Endothelial cell of umbilical vein (primary cell): Measurements from ENCODE around the gene DNAJC28. TPM values are rescaled to one million over a fixed set of nuclear protein-coding genes. Genes with fewer than 3 reads are reported as not detected.

Source experiments
- BruUV-seq: library from RNA; stranded (reverse); fragments of 400-500 nt; replicated peaks from 2 replicates; lab custom pipeline; 2021; lab: Mats Ljungman, UMichigan
- CTCF ChIA-PET: fragments of 300-600, 350-600 bp; sonication (Branson Sonifier 250); formaldehyde crosslinking; loops from one replicate; lab custom pipeline; 2021; ENCODE audit warnings: antibody characterized with exemption, inconsistent platforms; lab: Charles Lee
- POLR2A ChIA-PET: fragments of 300-600, 350-600 bp; sonication (Branson Sonifier 250); formaldehyde crosslinking; loops from one replicate; lab custom pipeline; 2021; ENCODE audit warnings: antibody characterized with exemption, inconsistent platforms; lab: Charles Lee
- DNase-seq: peaks from one replicate; pipeline ENCODE4 v3.0.0-alpha.2; 2011; ENCODE audit warnings: low read depth, low spot score
- FAIRE-seq: peaks from 2 replicates; lab custom pipeline; 2011; peaks lifted over from hg19 to GRCh38; lab: Jason Lieb, UNC
- H2AFZ ChIP-seq: 2 replicates; pipeline ENCODE4 v1.6.0; 2012; ENCODE audit warnings: low read depth, low read length, control low read depth, inconsistent platforms
- H3K27ac ChIP-seq: 2 replicates; pipeline ENCODE4 v1.5.1; 2011; ENCODE audit warnings: low read depth, mild to moderate bottlenecking, control low read depth, low read length, moderate library complexity; ENCODE audit not compliant: insufficient read depth
- H3K27me3 ChIP-seq, 2 experiments: 2 replicates each; pipeline versions ENCODE4 v1.6.0 to v1.6.1; 2011; ENCODE audit warnings: low read length in 2 of 2, mixed read lengths in 1 of 2; ENCODE audit not compliant: control insufficient read depth in 2 of 2, insufficient read depth in 2 of 2
- H3K36me3 ChIP-seq, 2 experiments: 2 replicates in 1 of 2; 3 replicates in 1 of 2; pipeline ENCODE4 v1.5.1; 2011; ENCODE audit warnings: low read length in 2 of 2, mild to moderate bottlenecking in 1 of 2, moderate library complexity in 1 of 2; ENCODE audit not compliant: control insufficient read depth in 2 of 2, insufficient read depth in 2 of 2; ENCODE audit errors: extremely low read depth in 1 of 2
- H3K4me1 ChIP-seq: 3 replicates; pipeline ENCODE4 v1.5.1; 2011; ENCODE audit warnings: mild to moderate bottlenecking, low read length; ENCODE audit not compliant: control insufficient read depth, insufficient read depth; ENCODE audit errors: extremely low read depth
- H3K4me2 ChIP-seq: 2 replicates; pipeline ENCODE4 v1.6.1; 2011; ENCODE audit warnings: low read length, control low read depth, mixed read lengths; ENCODE audit not compliant: insufficient read depth
- H3K4me3 ChIP-seq, 3 experiments: fragments of 200-600 bp in 1 of 3; sonication (generic), shearing (Covaris generic) in 1 of 3; replicated peaks in 1 of 3; 2 replicates each; pipeline ENCODE4 v1.5.1; 2011 to 2016; ENCODE audit warnings: control low read depth in 3 of 3, low read length in 3 of 3, mild to moderate bottlenecking in 2 of 3, inconsistent platforms in 1 of 3, low read depth in 1 of 3, moderate library complexity in 1 of 3; ENCODE audit not compliant: insufficient read depth in 1 of 3
- H3K79me2 ChIP-seq: 2 replicates; pipeline ENCODE4 v1.6.0; 2012; ENCODE audit warnings: low read length, inconsistent platforms; ENCODE audit not compliant: control insufficient read depth, insufficient read depth
- H3K9ac ChIP-seq: replicated peaks from 2 replicates; pipeline ENCODE3; 2011; ENCODE audit warnings: low read length, control low read depth; ENCODE audit not compliant: insufficient read depth; ENCODE audit errors: extremely low read depth
- H3K9me1 ChIP-seq: replicated peaks from 3 replicates; pipeline ENCODE4 v1.6.0; 2011; ENCODE audit warnings: mild to moderate bottlenecking, low read length; ENCODE audit not compliant: control insufficient read depth, insufficient read depth; ENCODE audit errors: extremely low read depth
- H3K9me3 ChIP-seq: replicated peaks from 2 replicates; pipeline ENCODE4 v1.5.1; 2012; ENCODE audit warnings: low read length, inconsistent platforms; ENCODE audit not compliant: control insufficient read depth, insufficient read depth
- H4K20me1 ChIP-seq: replicated peaks from 2 replicates; pipeline ENCODE3; 2011; ENCODE audit warnings: mild to moderate bottlenecking, low read length; ENCODE audit not compliant: control insufficient read depth, insufficient read depth; ENCODE audit errors: extremely low read depth
- EZH2 ChIP-seq: IDR thresholded peaks from 2 replicates; pipeline ENCODE4 v1.6.1; 2012; ENCODE audit warnings: borderline replicate concordance, low read depth, mild to moderate bottlenecking, moderate library complexity, low read length, inconsistent platforms; ENCODE audit not compliant: severe bottlenecking
- FOS ChIP-seq: IDR thresholded peaks from 2 replicates; pipeline ENCODE4 v1.6.1; 2011; ENCODE audit warnings: mild to moderate bottlenecking, low read length, moderate library complexity, borderline replicate concordance; ENCODE audit not compliant: insufficient read depth
- GATA2 ChIP-seq: IDR thresholded peaks from 2 replicates; pipeline ENCODE4 v1.7.0; 2011; ENCODE audit warnings: low read depth, mild to moderate bottlenecking, moderate library complexity, mixed read lengths, low read length; ENCODE audit not compliant: insufficient read length, insufficient read depth
- JUN ChIP-seq: IDR thresholded peaks from 2 replicates; pipeline ENCODE4 v1.6.1; 2011; ENCODE audit warnings: borderline replicate concordance, low read depth; ENCODE audit not compliant: insufficient read length, insufficient read depth
- MYC ChIP-seq: IDR thresholded peaks from one replicate; pipeline ENCODE4 v1.6.1; 2011; ENCODE audit warnings: mild to moderate bottlenecking, low read depth, low read length
- POLR2A ChIP-seq: IDR thresholded peaks from 2 replicates; pipeline ENCODE4 v1.6.1; 2012; ENCODE audit warnings: low read depth, mild to moderate bottlenecking, control low read depth, low read length
- POLR2AphosphoS5 ChIP-seq: IDR thresholded peaks from 2 replicates; pipeline ENCODE4 v1.6.1; 2012; ENCODE audit warnings: low read depth, mild to moderate bottlenecking, control low read depth, low read length, moderate library complexity; ENCODE audit not compliant: insufficient read depth
- dilution Hi-C: fragments of 300-500 bp; cut with MboI; formaldehyde crosslinking; loops from one replicate; pipeline ENCODE4 v1.15.0; 2019; ENCODE audit warnings: low sequenced_read_pairs; ENCODE audit not compliant: extremely low pct_ligation_motif_present
- intact Hi-C: fragments of 100-400 bp; cut with micrococcal nuclease; formaldehyde crosslinking; loops from one replicate; pipeline ENCODE4 v1.10.0; 2022
- polyA plus RNA-seq, 4 experiments: library from polyadenylated mRNA; depleted of rRNA in 3 of 4; stranded (reverse) in 3 of 4; unstranded in 1 of 4; fragments of >200 nt; gene quantifications; 2 replicates each; pipeline versions ENCODE4 v1.2.1 to v1.2.3, GENCODE V29; 2011 to 2012; ENCODE audit warnings: missing spikeins in 1 of 4
- total RNA-seq: library from RNA; stranded (reverse); gene quantifications from 2 replicates; pipeline ENCODE4 v1.2.3, GENCODE V29; 2021
- TF ChIP-seq, protein P1 (sequence below): IDR thresholded peaks from 2 replicates; pipeline ENCODE4 v1.6.1; 2011; ENCODE audit not compliant: insufficient read depth, insufficient read length
- TF ChIP-seq, protein P2 (sequence below), 2 donors: IDR thresholded peaks; 1 replicate in 1 of 2; 2 replicates in 1 of 2; pipeline ENCODE4 v1.5.1; 2011; ENCODE audit warnings: low read length in 2 of 2, mild to moderate bottlenecking in 2 of 2, moderate library complexity in 2 of 2, control low read depth in 1 of 2, inconsistent platforms in 1 of 2, low read depth in 1 of 2; ENCODE audit not compliant: insufficient read depth in 1 of 2; ENCODE audit errors: extremely low read depth in 1 of 2

The DNAJC28 gene
- total and polyA plus RNA-seq, 2 donors (not counting 3 experiments of a cell fraction or from before 2014, with no cell fraction given), result 0.19 to 0.82 TPM

DNA sequence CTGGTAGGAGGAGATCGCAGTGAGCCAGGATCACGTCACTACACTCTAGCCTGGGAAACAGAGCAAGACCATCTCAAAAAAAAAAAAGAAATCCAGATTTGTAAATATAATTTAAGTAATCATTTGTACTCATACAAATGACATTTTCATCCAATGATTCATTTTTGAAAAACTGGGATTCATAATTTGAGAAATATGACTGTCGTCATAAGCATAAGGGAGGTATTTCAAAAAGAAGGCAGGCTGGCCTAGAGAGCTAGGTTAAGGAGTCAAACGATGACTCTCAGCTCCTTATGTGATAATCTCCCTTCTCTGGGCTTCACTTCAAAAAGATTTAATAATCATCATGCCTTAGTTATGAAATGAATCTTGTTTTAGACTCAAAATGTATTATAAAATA is 48.1 kb upstream of the DNAJC28 start:
- intact Hi-C loops, result loop anchor here (5.0 kb wide), 1 partner anchor 68 kb away; no protein-coding TSS in a partner anchor

DNA sequence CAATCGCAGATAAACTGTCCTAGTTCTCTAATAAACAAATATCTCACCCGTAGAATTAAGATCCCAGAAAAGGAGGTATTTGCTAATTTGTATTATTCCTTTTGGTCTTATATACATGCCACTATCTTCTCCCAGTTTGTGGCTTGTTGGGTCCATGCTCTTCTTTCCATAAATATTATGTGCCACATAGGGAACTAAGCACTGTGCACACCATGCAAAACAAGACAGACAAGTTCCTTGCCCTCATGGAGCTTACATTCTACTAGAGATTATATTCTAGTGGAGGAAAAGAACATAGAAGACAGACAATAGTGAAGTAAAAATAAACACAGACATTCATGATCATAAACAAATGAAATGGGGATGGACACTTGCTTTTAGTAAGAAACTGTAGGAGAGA is 45.7 kb upstream of the DNAJC28 start:
- peaks cover 13% of the 10 kb centered on the region for H3K4me1 ChIP-seq
- no peaks in the 10 kb centered on the region for H4K20me1 ChIP-seq
- TF ChIP-seq FOS, result no peak
- no peak for TF ChIP-seq EZH2
- TF ChIP-seq, protein P1, sequence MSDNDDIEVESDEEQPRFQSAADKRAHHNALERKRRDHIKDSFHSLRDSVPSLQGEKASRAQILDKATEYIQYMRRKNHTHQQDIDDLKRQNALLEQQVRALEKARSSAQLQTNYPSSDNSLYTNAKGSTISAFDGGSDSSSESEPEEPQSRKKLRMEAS, result no peak
- no peak for TF ChIP-seq GATA2
- no peak for TF ChIP-seq POLR2AphosphoS5
- TF ChIP-seq, protein P2, sequence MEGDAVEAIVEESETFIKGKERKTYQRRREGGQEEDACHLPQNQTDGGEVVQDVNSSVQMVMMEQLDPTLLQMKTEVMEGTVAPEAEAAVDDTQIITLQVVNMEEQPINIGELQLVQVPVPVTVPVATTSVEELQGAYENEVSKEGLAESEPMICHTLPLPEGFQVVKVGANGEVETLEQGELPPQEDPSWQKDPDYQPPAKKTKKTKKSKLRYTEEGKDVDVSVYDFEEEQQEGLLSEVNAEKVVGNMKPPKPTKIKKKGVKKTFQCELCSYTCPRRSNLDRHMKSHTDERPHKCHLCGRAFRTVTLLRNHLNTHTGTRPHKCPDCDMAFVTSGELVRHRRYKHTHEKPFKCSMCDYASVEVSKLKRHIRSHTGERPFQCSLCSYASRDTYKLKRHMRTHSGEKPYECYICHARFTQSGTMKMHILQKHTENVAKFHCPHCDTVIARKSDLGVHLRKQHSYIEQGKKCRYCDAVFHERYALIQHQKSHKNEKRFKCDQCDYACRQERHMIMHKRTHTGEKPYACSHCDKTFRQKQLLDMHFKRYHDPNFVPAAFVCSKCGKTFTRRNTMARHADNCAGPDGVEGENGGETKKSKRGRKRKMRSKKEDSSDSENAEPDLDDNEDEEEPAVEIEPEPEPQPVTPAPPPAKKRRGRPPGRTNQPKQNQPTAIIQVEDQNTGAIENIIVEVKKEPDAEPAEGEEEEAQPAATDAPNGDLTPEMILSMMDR (IDR thresholded peaks at IDR 0.05; ENCODE audit: extremely low read depth in 1 of 2, insufficient read depth in 1 of 2, low read depth in 1 of 2, low read length in 2 of 2), result no peak
- no peak for TF ChIP-seq POLR2A
- TF ChIP-seq JUN, result no peak
- no peak for TF ChIP-seq MYC
- H3K36me3 ChIP-seq, result peaks cover 9 to 13% of the 10 kb centered on the region in 2 experiments
- no peak overlapping the region for H3K4me2 ChIP-seq
- intact Hi-C loops (no loop called here), dilution Hi-C loops (no loop called here)
- ChIA-PET POLR2A (no interaction called here), CTCF (interaction anchor here (1.0 kb wide), 1 partner anchor 69 kb away, joined by 5 read pairs; no protein-coding TSS in a partner anchor)
- no peak overlapping the region for H2AFZ ChIP-seq
- H3K27ac ChIP-seq, result no peak overlapping the region
- no peaks in the 10 kb centered on the region for H3K9me1 ChIP-seq
- peaks cover 39% of the 10 kb centered on the region for H3K79me2 ChIP-seq
- H3K4me3 ChIP-seq, result no peak overlapping the region
- no TSS peak for BruUV-seq
- FAIRE-seq (no peak), DNase-seq (no peak)
- H3K27me3 ChIP-seq, result no peaks in the 10 kb centered on the region
- H3K9ac ChIP-seq, result no peak overlapping the region
- H3K9me3 ChIP-seq, result no peaks in the 10 kb centered on the region

More for the DNA sequence above, 48.1 kb upstream of the DNAJC28 start:
- no peak overlapping the region for H2AFZ ChIP-seq
- no peak for DNase-seq
- FAIRE-seq, result no peak
- CTCF ChIA-PET, result no interaction called here
- H4K20me1 ChIP-seq, result peaks cover 7% of the 10 kb centered on the region
- peaks cover 1 to 7% of the 10 kb centered on the region in 2 experiments for H3K36me3 ChIP-seq
- H3K79me2 ChIP-seq, result peaks cover 54% of the 10 kb centered on the region
- H3K27ac ChIP-seq, result no peak overlapping the region
- BruUV-seq, result no TSS peak
- H3K9me3 ChIP-seq, result no peaks in the 10 kb centered on the region
- no peaks in the 10 kb centered on the region for H3K9me1 ChIP-seq
- no peaks in the 10 kb centered on the region for H3K27me3 ChIP-seq
- peaks cover 16% of the 10 kb centered on the region for H3K4me1 ChIP-seq
- no peak overlapping the region for H3K9ac ChIP-seq
- dilution Hi-C loops, result no loop called here
- H3K4me2 ChIP-seq, result no peak overlapping the region
- H3K4me3 ChIP-seq, result no peak overlapping the region
- TF ChIP-seq POLR2AphosphoS5, result no peak
- POLR2A ChIA-PET, result interaction anchor here (0.6 kb wide), 1 partner anchor 55 kb away, joined by 4 read pairs; no protein-coding TSS in a partner anchor
